GM12892 (cell line): ENCODE data around the gene FARP1.

Experiments used
- POLR2A ChIP-seq: IDR thresholded peaks from 2 replicates; pipeline ENCODE4 v1.6.1; 2011; ENCODE audit warnings: low read depth, low read length, control low read depth
- POLR2AphosphoS5 ChIP-seq: IDR thresholded peaks from 2 replicates; pipeline ENCODE4 v1.6.1; 2011; ENCODE audit warnings: low read depth, low read length, control low read depth

GRCh38 chr13:98346904-98347636 is 204.2 kb downstream of the FARP1 start:
- no peak for TF ChIP-seq POLR2A
- TF ChIP-seq POLR2AphosphoS5, result no peak
